HG03457 (cell line): ENCODE data around the gene SLC25A23.
"Not testable (repeated sequence)": the region's sequence is repeated elsewhere in the genome, so short reads cannot be mapped to it uniquely, and the experiment has no call there.

Source experiments
- ATAC-seq: cut with Tn5 transposase; IDR thresholded peaks from one replicate; pipeline ENCODE4 v1.9.1; 2021; ENCODE audit warnings: moderate number of reproducible peaks; ENCODE audit not compliant: unreplicated experiment

SLC25A23 gene

GRCh38 chr19:6406401-6406800 is 53.2 kb downstream of the SLC25A23 start:
- ATAC-seq = no peak

GRCh38 chr19:6402837-6403608 is 56.6 kb downstream of the SLC25A23 start:
- no peak for ATAC-seq

GRCh38 chr19:6402058-6402457 is 57.5 kb downstream of the SLC25A23 start:
- ATAC-seq = no peak

GRCh38 chr19:6400062-6400944 is 59.3 kb downstream of the SLC25A23 start:
- not testable (repeated sequence) for ATAC-seq

- no peak for ATAC-seq
Observed at GRCh38 chr19:6396305-6396704, 63.3 kb downstream of the SLC25A23 start.

- no peak for ATAC-seq
Observed at GRCh38 chr19:6394831-6395230, 64.8 kb downstream of the SLC25A23 start.

GRCh38 chr19:6393983-6394412 is 65.6 kb downstream of the SLC25A23 start:
- peak; percentile 18 for ATAC-seq

- peak; percentile 56 for ATAC-seq
Observed at GRCh38 chr19:6393074-6393982, 66.3 kb downstream of the SLC25A23 start, which contains the start of gene GTF2F1. Gene GTF2F1, minus strand, starts transcription at chr19:6393164. Its CDS starts 169 bp downstream, at chr19:6392995.

GRCh38 chr19:6392221-6393073 is 67.1 kb downstream of the SLC25A23 start:
- no peak for ATAC-seq
